PC-3 (cell line): ENCODE data around the gene DNAH10. TPM values are rescaled to one million over a fixed set of nuclear protein-coding genes. Genes with fewer than 3 reads are reported as not detected.

ENCODE experiments used
- ATAC-seq: fragments of 200-7000 bp; cut with Tn5 transposase; 2 replicates; pipeline ENCODE4 v1.9.1; 2020; ENCODE audit warnings: mild to moderate bottlenecking, moderate library complexity
- BruUV-seq: library from RNA; stranded (reverse); fragments of 400-500 nt; replicated peaks from 2 replicates; lab custom pipeline; 2021; lab: Mats Ljungman, UMichigan
- CTCF ChIA-PET: fragments of 300-600 bp; sonication (Branson Sonifier 250); formaldehyde crosslinking; loops from one replicate; lab custom pipeline; 2022; ENCODE audit warnings: antibody characterized with exemption; lab: Charles Lee
- POLR2A ChIA-PET: fragments of 300-600 bp; sonication (Branson Sonifier 250); formaldehyde crosslinking; loops from one replicate; lab custom pipeline; 2022; ENCODE audit warnings: antibody characterized with exemption; ENCODE audit not compliant: unreplicated experiment; lab: Charles Lee
- DNase-seq: peaks from one replicate; pipeline ENCODE4 v3.0.0-alpha.2; 2015
- H2AFZ ChIP-seq: fragments of 300-600 bp; sonication (generic); 2 replicates; pipeline ENCODE4 v1.6.0; 2016; ENCODE audit warnings: antibody characterized with exemption, low read length
- H3F3A ChIP-seq: fragments of 300-600 bp; sonication (generic); one replicate; pipeline ENCODE4 v1.6.0; 2017; ENCODE audit warnings: antibody characterized with exemption, low read length, control low read depth, mild to moderate bottlenecking; ENCODE audit not compliant: unreplicated experiment
- H3K27ac ChIP-seq: fragments of 300-600 bp; sonication (generic); 2 replicates; pipeline ENCODE4 v1.5.1; 2016; ENCODE audit warnings: mild to moderate bottlenecking, low read length
- H3K27me3 ChIP-seq: fragments of 300-600 bp; sonication (generic); 2 replicates; pipeline ENCODE4 v1.6.1; 2016; ENCODE audit warnings: low read length, mixed read lengths
- H3K36me3 ChIP-seq: fragments of 300-600 bp; sonication (generic); 2 replicates; pipeline ENCODE4 v1.6.1; 2016; ENCODE audit warnings: low read depth, mixed run types, low read length, mixed read lengths
- H3K4me1 ChIP-seq: fragments of 300-600 bp; sonication (generic); 2 replicates; pipeline ENCODE4 v1.5.1; 2016; ENCODE audit warnings: low read length; ENCODE audit not compliant: insufficient read depth
- H3K4me2 ChIP-seq: fragments of 300-600 bp; sonication (generic); 2 replicates; pipeline ENCODE4 v1.6.0; 2016; ENCODE audit warnings: low read length
- H3K4me3 ChIP-seq: fragments of 300-600 bp; sonication (generic); 2 replicates; pipeline ENCODE4 v1.5.1; 2016; ENCODE audit warnings: mild to moderate bottlenecking, low read length, mixed read lengths
- H3K79me2 ChIP-seq: fragments of 300-600 bp; sonication (generic); 2 replicates; pipeline ENCODE4 v1.6.1; 2017; ENCODE audit warnings: low read length, mixed read lengths
- H3K9ac ChIP-seq: fragments of 300-600 bp; sonication (generic); 2 replicates; pipeline ENCODE4 v1.6.0; 2016; ENCODE audit warnings: mild to moderate bottlenecking, low read length
- H3K9me2 ChIP-seq: fragments of 300-600 bp; sonication (generic); replicated peaks from 2 replicates; pipeline ENCODE4 v1.6.1; 2016; ENCODE audit warnings: mixed run types, low read length, mixed read lengths
- H3K9me3 ChIP-seq: fragments of 300-600 bp; sonication (generic); 2 replicates; pipeline ENCODE4 v1.6.1; 2016; ENCODE audit warnings: low read length, mixed read lengths
- H4K20me1 ChIP-seq: fragments of 300-600 bp; sonication (generic); 2 replicates; pipeline ENCODE4 v1.6.1; 2016; ENCODE audit warnings: low read length, mixed read lengths
- EZH2 ChIP-seq: fragments of 300-600 bp; sonication (generic); IDR thresholded peaks from one replicate; pipeline ENCODE4 v1.6.1; 2017; ENCODE audit warnings: antibody characterized with exemption, mild to moderate bottlenecking, low read length; ENCODE audit not compliant: unreplicated experiment
- EZH2phosphoT487 ChIP-seq: fragments of 300-600 bp; sonication (generic); IDR thresholded peaks from 2 replicates; pipeline ENCODE4 v1.6.1; 2018; ENCODE audit warnings: mild to moderate bottlenecking, antibody characterized with exemption, low read length, borderline replicate concordance
- intact Hi-C: fragments of 100-400 bp; cut with micrococcal nuclease; formaldehyde crosslinking; loops from 2 replicates; pipeline ENCODE4 v1.9.0; 2023
- total RNA-seq: library from RNA; depleted of rRNA; stranded (reverse); fragments of >200 nt; gene quantifications from 2 replicates; pipeline ENCODE4 v1.2.3, GENCODE V29; 2014
- TF ChIP-seq, protein P1 (sequence below): fragments of 300-600 bp; sonication (generic); conservative IDR thresholded peaks from 2 replicates; pipeline ENCODE4 v1.5.1; 2017; ENCODE audit warnings: antibody characterized with exemption, low read depth, mild to moderate bottlenecking, low read length

Gene DNAH10
- total RNA-seq, 1 experiment from 2014 or later = 0.15 TPM

DNA sequence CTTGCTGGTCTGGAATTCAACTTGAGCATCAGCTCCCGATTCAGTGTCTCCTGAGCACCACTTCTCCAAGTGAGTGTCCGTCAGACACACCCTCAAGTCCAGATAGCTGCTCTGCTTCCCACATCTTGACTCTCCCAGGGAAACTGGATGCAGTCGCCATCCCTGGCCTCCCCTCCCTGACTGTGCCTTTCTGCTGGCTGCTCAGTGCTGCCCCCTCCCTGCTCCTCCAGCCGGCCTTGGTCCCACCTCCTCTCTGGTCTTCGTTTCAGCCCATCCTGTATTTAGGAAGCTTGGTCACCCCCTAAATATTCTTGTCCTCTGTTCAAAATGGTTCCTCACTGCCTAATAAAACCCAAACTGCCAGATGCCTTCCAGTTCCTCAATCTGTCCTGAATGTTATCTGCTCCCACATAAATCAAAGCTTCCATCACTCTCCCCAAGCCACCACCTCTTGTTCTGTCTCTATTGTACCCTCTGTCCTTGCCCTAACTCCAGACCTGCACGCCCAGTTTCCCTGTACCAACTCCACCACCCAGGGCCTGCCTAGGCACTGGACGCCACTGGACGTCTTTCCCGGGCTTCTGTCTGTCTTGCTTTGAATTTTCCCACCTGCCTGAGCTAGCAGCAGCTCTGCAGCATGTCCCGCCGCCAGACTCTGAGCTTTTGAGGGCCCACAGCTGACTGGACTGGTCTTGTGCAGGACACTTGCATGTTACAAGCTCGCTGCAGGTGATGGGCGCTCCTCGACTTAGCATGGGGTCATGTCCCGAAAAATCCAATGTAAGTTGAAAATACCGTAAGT, 176.8 kb downstream of the DNAH10 start:
- DNase-seq (no peak), ATAC-seq (no peak)
- H3K4me2 ChIP-seq = no peak overlapping the region

DNA sequence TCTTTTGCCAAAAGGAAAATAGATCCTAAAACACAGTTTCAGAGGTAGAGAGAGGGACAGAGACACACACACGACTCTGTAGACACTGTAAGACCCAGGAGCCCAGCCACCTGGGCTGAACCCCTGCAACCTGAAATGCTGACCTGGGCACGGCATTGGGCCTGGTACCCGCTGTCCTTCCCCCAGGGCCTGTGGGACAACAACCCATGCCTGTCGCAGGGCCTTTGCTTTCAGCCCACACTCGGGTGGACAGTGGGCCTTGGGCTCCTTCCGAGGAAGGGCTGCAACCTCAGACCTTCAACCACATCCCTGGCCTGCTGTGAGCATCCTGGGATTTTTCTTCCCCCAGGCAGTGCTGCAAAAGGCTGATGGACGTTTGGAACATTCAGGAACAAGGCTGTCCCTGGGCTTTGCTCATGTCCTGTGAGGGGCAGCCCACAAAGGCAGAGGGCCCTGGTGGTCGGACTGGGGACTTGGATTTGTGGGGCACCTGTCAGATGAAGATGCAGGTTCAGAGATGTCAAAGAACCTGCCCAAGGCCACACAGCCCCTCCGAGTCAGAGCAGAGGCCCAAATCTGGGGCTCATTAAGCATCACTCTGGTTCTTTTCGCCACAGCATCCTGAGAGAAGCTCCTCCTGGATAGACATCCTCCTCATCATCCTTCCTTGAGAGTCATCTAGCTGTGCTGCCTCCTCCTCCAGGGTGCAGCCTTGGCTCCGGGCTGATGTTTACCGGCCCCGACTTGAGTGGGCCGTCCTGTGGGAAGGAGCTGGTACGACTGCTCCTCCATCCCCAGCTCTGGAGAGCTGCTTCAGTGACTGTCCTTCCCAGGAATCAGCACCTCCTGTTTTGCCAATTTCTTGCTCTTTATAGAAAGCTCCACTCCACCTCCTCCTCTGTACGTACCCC, 177.9 kb downstream of the DNAH10 start:
- Histone ChIP-seq H3K9me3 (peaks cover 6% of the 10 kb centered on the region; the same call in 1 of the 2 replicates), H3K36me3 (peaks cover 8% of the 10 kb centered on the region; the same call in 1 of the 2 replicates), H2AFZ (no peak overlapping the region), H3K79me2 (no peaks in the 10 kb centered on the region), H3K9ac (no peak overlapping the region), H3F3A (no peaks in the 10 kb centered on the region), H3K4me1 (peaks cover 25% of the 10 kb centered on the region), H3K4me3 (no peak overlapping the region), H3K27ac (no peak overlapping the region), H4K20me1 (no peaks in the 10 kb centered on the region), H3K9me2 (no peaks in the 10 kb centered on the region), H3K27me3 (no peaks in the 10 kb centered on the region), H3K4me2 (no peak overlapping the region)
- ATAC-seq (no peak), DNase-seq (no peak)
- intact Hi-C loops = loop anchor here (5.0 kb wide), 1 partner anchor 42 kb away; no protein-coding TSS in a partner anchor
- BruUV-seq = no TSS peak
- ChIA-PET POLR2A (no interaction called here), CTCF (no interaction called here)
- TF ChIP-seq EZH2 (no peak), EZH2phosphoT487 (no peak)
- TF ChIP-seq, protein P1, sequence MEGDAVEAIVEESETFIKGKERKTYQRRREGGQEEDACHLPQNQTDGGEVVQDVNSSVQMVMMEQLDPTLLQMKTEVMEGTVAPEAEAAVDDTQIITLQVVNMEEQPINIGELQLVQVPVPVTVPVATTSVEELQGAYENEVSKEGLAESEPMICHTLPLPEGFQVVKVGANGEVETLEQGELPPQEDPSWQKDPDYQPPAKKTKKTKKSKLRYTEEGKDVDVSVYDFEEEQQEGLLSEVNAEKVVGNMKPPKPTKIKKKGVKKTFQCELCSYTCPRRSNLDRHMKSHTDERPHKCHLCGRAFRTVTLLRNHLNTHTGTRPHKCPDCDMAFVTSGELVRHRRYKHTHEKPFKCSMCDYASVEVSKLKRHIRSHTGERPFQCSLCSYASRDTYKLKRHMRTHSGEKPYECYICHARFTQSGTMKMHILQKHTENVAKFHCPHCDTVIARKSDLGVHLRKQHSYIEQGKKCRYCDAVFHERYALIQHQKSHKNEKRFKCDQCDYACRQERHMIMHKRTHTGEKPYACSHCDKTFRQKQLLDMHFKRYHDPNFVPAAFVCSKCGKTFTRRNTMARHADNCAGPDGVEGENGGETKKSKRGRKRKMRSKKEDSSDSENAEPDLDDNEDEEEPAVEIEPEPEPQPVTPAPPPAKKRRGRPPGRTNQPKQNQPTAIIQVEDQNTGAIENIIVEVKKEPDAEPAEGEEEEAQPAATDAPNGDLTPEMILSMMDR = no peak

More for the DNA sequence above, 176.8 kb downstream of the DNAH10 start:
- no peak for TF ChIP-seq EZH2
- TF ChIP-seq, protein P1 = peak; percentile 57
- Histone ChIP-seq H2AFZ (no peak overlapping the region), H3K79me2 (no peaks in the 10 kb centered on the region), H3K9me3 (peaks cover 6% of the 10 kb centered on the region; the same call in 1 of the 2 replicates), H3K9me2 (no peaks in the 10 kb centered on the region), H3K4me3 (no peak overlapping the region), H3K9ac (no peak overlapping the region), H3K4me1 (peaks cover 22% of the 10 kb centered on the region), H3K27ac (no peak overlapping the region), H3F3A (no peaks in the 10 kb centered on the region), H4K20me1 (no peaks in the 10 kb centered on the region), H3K27me3 (no peaks in the 10 kb centered on the region), H3K36me3 (peaks cover 8% of the 10 kb centered on the region; the same call in 1 of the 2 replicates)
- CTCF ChIA-PET = no interaction called here
- intact Hi-C loops = no loop called here
- no TSS peak for BruUV-seq
- POLR2A ChIA-PET = no interaction called here
